ENCODE results near the gene CBLC.
"Not testable (repeated sequence)": the region's sequence is repeated elsewhere in the genome, so short reads cannot be mapped to it uniquely, and the experiment has no call there.

Gene CBLC

DNA sequence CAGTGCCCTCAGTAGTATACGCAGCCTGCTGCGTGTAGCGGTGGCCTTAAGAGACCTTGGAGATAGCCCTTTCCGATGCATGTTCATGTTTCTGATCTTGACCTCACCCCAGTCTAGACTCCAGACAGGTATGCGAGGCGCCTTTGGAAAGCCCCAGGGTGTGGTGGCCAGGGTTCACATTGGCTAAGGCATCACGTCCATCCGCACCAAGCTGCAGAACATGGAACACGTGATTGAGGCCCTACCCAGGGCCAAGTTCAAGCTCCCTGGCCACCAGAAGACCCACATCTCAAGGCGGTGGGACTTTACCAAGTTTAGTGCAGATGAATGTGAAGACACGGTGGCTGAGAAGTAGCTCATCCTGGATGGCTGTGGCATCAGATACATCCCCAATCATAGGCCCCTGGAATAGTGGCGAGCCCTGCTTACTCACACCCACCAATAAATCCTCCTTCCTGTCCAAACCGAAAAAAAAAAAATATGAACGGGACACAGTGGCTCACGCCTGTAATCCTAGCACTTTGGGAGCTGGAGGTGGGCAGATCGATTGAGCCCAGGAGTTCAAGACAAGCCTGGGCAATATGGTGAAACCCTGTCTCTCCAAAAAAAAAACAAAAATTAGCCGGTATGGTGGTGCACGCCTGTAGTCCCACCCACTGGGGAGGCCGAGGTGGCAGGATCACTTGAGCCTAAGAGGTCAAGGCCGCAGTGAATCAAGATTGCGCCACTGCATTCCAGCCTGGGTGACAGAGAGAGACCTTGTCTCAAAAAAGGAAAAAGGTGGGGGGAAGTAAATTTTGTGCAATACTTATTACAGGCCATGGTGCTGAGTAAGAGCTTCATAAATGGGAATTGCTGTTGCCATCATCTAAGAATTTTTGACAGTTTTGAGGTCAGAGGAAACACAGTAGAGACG is 12.4 kb upstream of the CBLC start:
- DNase-seq = peak; percentile 57

- no peak for DNase-seq
Observed at GRCh38 chr19:44765949-44766335, 11.7 kb upstream of the CBLC start.

DNA sequence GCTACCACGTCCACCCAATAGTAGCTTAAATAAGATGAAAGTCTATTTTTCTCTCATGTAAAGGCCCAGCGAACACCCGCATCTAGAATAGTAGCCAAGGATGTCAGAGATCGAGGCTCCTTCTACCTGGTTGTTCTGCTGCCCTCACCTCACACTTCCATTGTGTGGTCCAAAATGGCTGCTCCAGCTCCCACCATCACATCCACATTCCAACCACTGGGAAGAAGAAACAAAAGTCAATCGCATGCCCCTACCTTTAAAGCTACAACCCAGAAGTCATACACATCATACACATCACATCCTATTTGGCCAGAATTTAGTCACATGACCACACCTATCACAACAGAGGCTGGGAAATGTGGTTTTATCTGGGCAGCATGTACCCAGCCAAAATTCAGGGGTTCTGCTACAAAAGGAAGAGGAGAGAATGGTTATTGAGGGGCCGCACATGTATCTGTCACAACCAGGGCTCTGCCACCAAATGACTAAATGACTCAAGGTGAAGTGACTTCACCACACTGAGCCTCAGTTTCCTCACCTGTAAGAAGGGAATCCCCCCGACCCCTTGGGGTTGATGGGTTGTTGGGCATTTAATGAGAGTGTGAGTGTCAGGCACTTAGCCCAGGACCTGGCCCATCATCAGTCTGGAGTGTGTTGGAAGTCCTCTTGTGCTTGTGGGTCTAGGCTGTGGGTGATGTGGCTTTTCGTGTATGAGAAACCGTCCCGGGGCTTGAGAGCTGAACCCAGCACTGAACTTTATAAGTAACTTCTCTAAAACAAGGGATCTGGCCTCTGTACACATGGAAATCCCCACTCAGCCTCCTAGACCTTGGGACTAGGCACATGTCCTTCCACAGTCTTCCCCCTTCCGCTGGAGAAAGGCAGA is 10.2 kb upstream of the CBLC start:
- DNase-seq = no peak

DNA sequence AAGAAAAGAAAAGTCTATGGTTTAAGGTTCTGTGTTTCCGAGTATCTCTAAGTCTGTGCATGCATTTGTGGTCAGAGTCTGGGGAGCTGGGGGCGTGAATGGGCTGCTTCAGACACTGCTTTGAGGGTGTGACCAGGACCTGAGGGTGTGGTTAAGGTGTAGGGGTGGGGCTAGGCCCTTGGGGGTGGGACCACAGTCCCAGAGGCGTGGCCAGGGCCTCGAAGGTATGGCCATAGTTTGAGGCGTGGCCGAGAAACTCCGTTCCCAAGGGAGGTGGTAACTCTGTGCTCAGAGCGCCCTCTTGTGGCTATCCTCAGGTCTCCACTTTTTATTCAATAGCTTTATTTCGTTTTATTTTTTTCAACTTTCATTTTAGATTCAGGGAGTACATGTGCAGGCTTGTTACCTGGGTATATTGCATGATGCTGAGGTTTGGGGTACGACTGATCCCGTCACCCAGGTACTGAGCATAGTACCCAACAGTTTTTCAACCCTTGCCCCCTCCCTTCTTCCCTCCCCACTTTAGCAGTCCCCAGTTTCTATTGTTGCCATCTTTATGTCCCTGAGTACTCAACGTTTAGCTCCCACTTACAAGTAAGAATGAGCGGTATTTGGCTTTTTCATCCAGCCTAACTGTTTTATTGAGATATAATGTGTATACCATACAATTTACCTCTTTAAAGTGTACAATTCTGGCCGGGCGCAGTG is 7.0 kb upstream of the CBLC start:
- peak; percentile 90 for DNase-seq

GRCh38 chr19:44772144-44772543 is 5.5 kb upstream of the CBLC start:
- not testable (repeated sequence) for DNase-seq

GRCh38 chr19:44772959-44773358 is 4.7 kb upstream of the CBLC start:
- DNase-seq = peak; percentile 77

DNA sequence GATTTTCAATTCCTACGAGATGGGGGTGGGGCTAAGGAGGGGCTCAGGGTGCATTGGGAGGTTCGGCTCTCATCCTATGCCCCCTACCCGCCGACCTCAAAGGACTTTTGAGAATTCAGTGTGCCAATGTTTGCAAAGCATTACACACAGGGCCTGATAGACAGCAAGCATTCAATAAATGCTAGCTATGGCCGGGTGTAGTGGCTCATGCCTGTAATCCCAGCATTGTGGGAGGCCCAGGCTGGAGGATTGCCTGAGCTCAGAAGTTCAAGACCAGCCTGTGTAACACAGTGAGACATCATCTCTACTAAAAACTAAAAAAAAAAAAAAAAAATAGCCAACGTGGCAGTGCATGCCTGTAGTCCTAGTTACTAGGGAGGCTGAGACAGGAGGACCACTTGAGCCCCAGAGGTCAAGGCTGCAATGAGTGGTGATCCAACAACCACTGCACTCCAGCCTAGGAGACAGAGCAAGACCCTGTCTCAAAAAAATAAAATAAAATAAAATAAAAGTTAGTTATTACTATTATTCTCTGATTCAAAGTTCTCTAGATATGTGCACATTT is 1.9 kb upstream of the CBLC start:
- no peak for DNase-seq

GRCh38 chr19:44776402-44777096 is 1.1 kb upstream of the CBLC start:
- DNase-seq = no peak

- no peak for DNase-seq
Observed at GRCh38 chr19:44779150-44779549, 1.5 kb downstream of the CBLC start.

- not testable (repeated sequence) for DNase-seq
Observed at GRCh38 chr19:44781694-44782093, 4.0 kb downstream of the CBLC start.

- no peak for DNase-seq
Observed at GRCh38 chr19:44782729-44783128, 5.0 kb downstream of the CBLC start.

DNA sequence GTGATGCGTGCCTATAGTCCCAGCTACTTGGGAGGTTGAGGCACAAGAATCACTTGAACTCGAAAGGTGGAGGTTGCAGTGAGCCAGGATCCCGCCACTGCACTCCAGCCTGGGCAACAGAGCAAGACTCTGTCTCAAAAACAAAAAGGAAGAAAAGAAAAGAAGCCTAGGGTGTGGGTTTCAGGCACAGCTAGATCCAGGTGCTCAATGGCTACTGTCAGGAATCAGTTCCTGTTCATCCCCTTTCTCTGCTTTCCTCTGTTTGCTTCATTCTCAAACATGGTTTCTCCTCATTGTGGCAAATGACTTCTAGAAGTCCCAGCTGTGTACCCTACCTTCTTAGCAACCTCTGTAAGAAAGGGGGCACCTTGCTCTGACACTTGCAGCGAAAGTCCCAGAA is 5.9 kb downstream of the CBLC start:
- DNase-seq = no peak

- DNase-seq = no peak
Observed at GRCh38 chr19:44785271-44785670, 7.6 kb downstream of the CBLC start.

DNA sequence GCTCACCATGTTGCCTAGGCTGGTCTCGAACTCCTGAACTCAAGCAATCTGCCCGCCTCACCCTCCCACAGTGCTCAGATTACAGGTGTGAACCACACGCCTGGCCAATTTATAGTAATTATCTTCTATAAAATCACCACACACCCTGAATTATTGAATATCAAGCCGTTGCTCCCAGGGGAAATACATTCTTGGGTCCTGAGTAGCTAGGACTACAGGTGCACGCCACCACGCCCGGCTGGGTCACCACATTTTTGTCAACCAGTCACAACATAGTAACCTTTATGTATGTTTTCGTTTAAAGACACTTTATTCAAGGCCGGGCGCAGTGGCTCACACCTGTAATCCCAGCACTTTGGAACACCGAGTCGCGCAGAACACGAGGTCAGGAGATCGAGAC is 8.3 kb downstream of the CBLC start:
- DNase-seq = no peak

GRCh38 chr19:44788971-44789370 is 11.3 kb downstream of the CBLC start:
- no peak for DNase-seq

DNA sequence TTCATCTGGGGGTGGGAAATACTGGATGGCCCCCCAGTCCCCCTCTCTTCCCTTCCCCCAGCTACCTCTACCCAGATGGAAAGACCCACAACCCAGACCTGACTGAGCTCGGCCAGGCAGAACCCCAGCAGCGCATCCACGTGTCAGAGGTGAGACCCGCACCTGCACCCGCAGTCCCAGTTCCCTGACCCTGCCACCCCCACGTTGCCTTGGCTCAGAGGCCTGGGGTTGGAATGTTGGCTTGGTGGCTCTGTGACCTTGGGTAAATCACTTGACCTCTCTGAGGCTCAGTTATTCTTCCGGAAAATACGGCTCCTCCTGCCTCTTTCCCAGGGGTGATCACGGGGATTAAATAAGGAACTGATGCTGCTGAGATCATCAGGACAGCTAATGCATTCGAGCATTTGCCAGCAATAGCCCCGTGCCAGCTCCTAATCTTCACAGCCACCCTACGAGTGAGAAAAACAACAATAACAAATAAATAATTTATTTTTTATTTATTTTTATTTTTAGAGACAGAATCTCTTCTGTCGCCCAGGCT is 12.3 kb downstream of the CBLC start:
- no peak for DNase-seq

- no peak for DNase-seq
Observed at GRCh38 chr19:44792281-44792680, 14.6 kb downstream of the CBLC start.

DNA sequence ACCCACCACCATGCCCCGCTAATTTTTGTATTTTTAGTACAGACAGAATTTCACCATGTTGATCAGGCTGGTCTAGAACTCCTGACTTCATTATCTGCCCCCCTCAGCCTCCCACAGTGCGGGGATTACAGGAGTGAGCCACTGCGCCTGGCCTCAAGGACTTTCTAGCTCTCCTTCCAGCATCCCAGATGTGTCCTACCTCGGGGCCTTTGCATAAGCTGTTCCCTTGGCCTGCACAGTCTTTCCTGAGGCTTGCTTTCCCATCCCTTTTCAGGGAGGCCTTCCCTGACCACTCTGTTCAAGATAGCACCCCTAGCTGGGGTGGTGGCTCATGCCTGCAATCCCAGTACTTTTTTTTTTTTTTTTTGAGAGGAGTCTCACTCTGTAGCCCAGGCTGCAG is 16.9 kb downstream of the CBLC start:
- no peak for DNase-seq

GRCh38 chr19:44795398-44795987 is 17.8 kb downstream of the CBLC start:
- DNase-seq = no peak

- no peak for DNase-seq
Observed at GRCh38 chr19:44796701-44797115, 19.0 kb downstream of the CBLC start.
